HFFc6 (cell line): Measurements from ENCODE around the gene SNED1. TPM values are rescaled to one million over a fixed set of nuclear protein-coding genes. Genes with fewer than 3 reads are reported as not detected.

Experiments used
- DNase-seq: peaks from one replicate; pipeline ENCODE4 v3.0.0-alpha.2; 2018
- H3K27ac Mint-ChIP-seq: 2 replicates; pipeline ENCODE4 v1.8.0; 2020; ENCODE audit warnings: mild to moderate bottlenecking, mixed read lengths
- H3K27me3 Mint-ChIP-seq: 2 replicates; pipeline ENCODE4 v1.8.0; 2021; ENCODE audit warnings: mild to moderate bottlenecking, moderate library complexity, mixed read lengths; ENCODE audit not compliant: insufficient read depth
- H3K36me3 Mint-ChIP-seq: 2 replicates; pipeline ENCODE4 v1.8.0; 2021; ENCODE audit warnings: low read depth, mixed read lengths
- H3K4me1 Mint-ChIP-seq: 2 replicates; pipeline ENCODE4 v1.8.0; 2020; ENCODE audit warnings: low read depth, mixed read lengths
- H3K4me3 Mint-ChIP-seq: 2 replicates; pipeline ENCODE4 v1.8.0; 2020; ENCODE audit warnings: mild to moderate bottlenecking, moderate library complexity, mixed read lengths
- H3K9me3 Mint-ChIP-seq: 2 replicates; pipeline ENCODE4 v1.8.0; 2020; ENCODE audit warnings: mild to moderate bottlenecking, mixed read lengths
- CTCF ChIP-seq: fragments of 200-600 bp; sonication (generic); IDR thresholded peaks from 2 replicates; pipeline ENCODE4 v1.5.0; 2021; ENCODE audit warnings: antibody characterized with exemption, mild to moderate bottlenecking
- total RNA-seq, 6 experiments: library from RNA; stranded (reverse); fragmentation: NEBNext Ultra II Directional; extraction: Animal tissue kit (Norgen Biotek cat#: 25700); gene quantifications; 2 replicates in 1 of 6; 3 replicates in 5 of 6; pipeline ENCODE4 v1.2.3, GENCODE V29; 2021

The SNED1 gene
- total RNA-seq, 6 experiments from 2014 or later, result 1.2 to 2.1 (median 1.6) TPM

- Mint-ChIP-seq H3K4me3 (no peak overlapping the region), H3K27me3 (peaks cover 10% of the 10 kb centered on the region), H3K9me3 (no peaks in the 10 kb centered on the region), H3K36me3 (no peaks in the 10 kb centered on the region), H3K27ac (no peak overlapping the region), H3K4me1 (no peaks in the 10 kb centered on the region)
- TF ChIP-seq CTCF, result no peak
- no peak for DNase-seq
These were observed 40.2 kb downstream of the SNED1 start for GRCh38 chr2:241038374-241039180.

- DNase-seq, result no peak
- Mint-ChIP-seq H3K27ac (no peak overlapping the region), H3K4me3 (no peak overlapping the region), H3K36me3 (no peaks in the 10 kb centered on the region), H3K27me3 (peaks cover 10% of the 10 kb centered on the region), H3K4me1 (no peaks in the 10 kb centered on the region), H3K9me3 (no peaks in the 10 kb centered on the region)
- no peak for TF ChIP-seq CTCF
These were observed 41.0 kb downstream of the SNED1 start for GRCh38 chr2:241039416-241039815.

GRCh38 chr2:241040081-241040803 is 41.8 kb downstream of the SNED1 start:
- no peaks in the 10 kb centered on the region for H3K4me1 Mint-ChIP-seq
- no peak for DNase-seq
- H3K27me3 Mint-ChIP-seq, result peaks cover 10% of the 10 kb centered on the region
- no peaks in the 10 kb centered on the region for H3K36me3 Mint-ChIP-seq
- H3K27ac Mint-ChIP-seq, result no peak overlapping the region
- no peak for TF ChIP-seq CTCF
- no peak overlapping the region for H3K4me3 Mint-ChIP-seq
- H3K9me3 Mint-ChIP-seq, result peaks cover 5% of the 10 kb centered on the region

GRCh38 chr2:241041589-241042158 is 43.3 kb downstream of the SNED1 start:
- Mint-ChIP-seq H3K27ac (no peak overlapping the region), H3K9me3 (peaks cover 6% of the 10 kb centered on the region), H3K4me3 (no peak overlapping the region), H3K4me1 (no peaks in the 10 kb centered on the region), H3K36me3 (no peaks in the 10 kb centered on the region), H3K27me3 (peaks cover 10% of the 10 kb centered on the region)
- no peak for DNase-seq
- no peak for TF ChIP-seq CTCF

GRCh38 chr2:241043581-241043980 is 45.2 kb downstream of the SNED1 start:
- peaks cover 6% of the 10 kb centered on the region for H3K9me3 Mint-ChIP-seq
- no peaks in the 10 kb centered on the region for H3K36me3 Mint-ChIP-seq
- no peak overlapping the region for H3K27ac Mint-ChIP-seq
- H3K4me1 Mint-ChIP-seq, result no peaks in the 10 kb centered on the region
- no peak overlapping the region for H3K4me3 Mint-ChIP-seq
- no peak for TF ChIP-seq CTCF
- H3K27me3 Mint-ChIP-seq, result peaks cover 7% of the 10 kb centered on the region
- DNase-seq, result no peak
